Kidney (tissue), 14 donors: ENCODE results near the gene KCNJ14. TPM values are rescaled to one million over a fixed set of nuclear protein-coding genes. Genes with fewer than 3 reads are reported as not detected.

Experiments
- DNase-seq, 5 donors: peaks; one replicate each; pipeline ENCODE4 v3.0.0-alpha.2; 2013 to 2020
- FAIRE-seq: peaks from 2 replicates; lab custom pipeline; 2012; peaks lifted over from hg19 to GRCh38; lab: Jason Lieb, UNC
- H3K27ac ChIP-seq, 2 donors: one replicate each; pipeline ENCODE4 v1.7.0; 2013; ENCODE audit warnings: low read depth in 2 of 2, low read length in 2 of 2, inconsistent platforms in 1 of 2
- H3K27me3 ChIP-seq: one replicate; pipeline ENCODE4 v1.7.1; 2013; ENCODE audit warnings: low read length, inconsistent platforms; ENCODE audit not compliant: control insufficient read depth, insufficient read depth
- H3K36me3 ChIP-seq, 3 donors: one replicate each; pipeline versions ENCODE4 v1.7.0 to v1.7.1; 2013; ENCODE audit warnings: low read length in 3 of 3, control low read depth in 1 of 3, inconsistent platforms in 1 of 3; ENCODE audit not compliant: insufficient read depth in 3 of 3, control insufficient read depth in 2 of 3
- H3K4me1 ChIP-seq, 3 donors: one replicate each; pipeline versions ENCODE4 v1.7.0 to v1.7.1; 2013; ENCODE audit warnings: low read length in 3 of 3, inconsistent platforms in 1 of 3, low read depth in 1 of 3; ENCODE audit not compliant: control insufficient read depth in 2 of 3, insufficient read depth in 2 of 3
- H3K4me3 ChIP-seq, 3 donors: one replicate each; pipeline versions ENCODE4 v1.7.0 to v1.8.1; 2013; ENCODE audit warnings: low read length in 3 of 3, control low read depth in 1 of 3, inconsistent platforms in 1 of 3
- H3K9ac ChIP-seq, 3 donors: one replicate each; pipeline versions ENCODE4 v1.7.0 to v1.7.1; 2013; ENCODE audit warnings: low read length in 3 of 3, control low read depth in 1 of 3, inconsistent platforms in 1 of 3
- H3K9me3 ChIP-seq, 3 donors: one replicate each; pipeline versions ENCODE4 v1.7.0 to v1.7.1; 2013; ENCODE audit warnings: low read length in 3 of 3, control low read depth in 1 of 3, inconsistent platforms in 1 of 3; ENCODE audit not compliant: control insufficient read depth in 2 of 3, insufficient read depth in 1 of 3
- CTCF ChIP-seq: IDR thresholded peaks from 3 replicates; pipeline ENCODE4 v1.5.1; 2012; ENCODE audit warnings: mild to moderate bottlenecking, moderate library complexity, borderline replicate concordance; ENCODE audit not compliant: insufficient read depth; ENCODE audit errors: extremely low read depth
- intact Hi-C: fragments of 100-400 bp; cut with DNase I; formaldehyde crosslinking; loops from one replicate; pipeline ENCODE4 v1.11.1; 2022
- polyA plus RNA-seq: library from polyadenylated mRNA; stranded (reverse); fragments of 350-450 nt; fragmentation: Illumina TruSeq; extraction: RNeasy Lipid Tissue Mini Kit (QIAGEN cat#74804); gene quantifications from one replicate; pipeline ENCODE4 v1.2.3, GENCODE V29; 2014; ENCODE audit warnings: low read depth, low replicate concordance; ENCODE audit not compliant: insufficient read depth
- total RNA-seq: library from RNA; stranded (reverse); fragmentation: NEBNext Ultra II Directional; extraction: Animal tissue kit (Norgen Biotek cat#: 25700); gene quantifications from one replicate; pipeline ENCODE4 v1.2.1, GENCODE V29; 2021
- donor health status: control.
- donor health status: control.
- donor health status: control.
- donor health status: control.
- donor health status: control.
- donor health status: DM: yes; HTN: yes; CAD: no.
- donor health status: Normal renal cell carcinoma (clear cell type).

The KCNJ14 gene
- total and polyA plus RNA-seq, 2 donors from 2014 or later, result 0.28 to 1.0 TPM

GRCh38 chr19:48502350-48503018, 47.1 kb downstream of the KCNJ14 start:
- peak overlapping the region in 1 of 3 donors; percentile 26 for H3K9ac ChIP-seq
- peak overlapping the region in 1 of 2 donors; percentile 47 for H3K27ac ChIP-seq
- TF ChIP-seq CTCF, result no peak

GRCh38 chr19:48506138-48506733, 50.9 kb downstream of the KCNJ14 start:
- Histone ChIP-seq H3K4me3 (no peak overlapping the region), H3K27me3 (no peaks in the 10 kb centered on the region), H3K9ac (no peak overlapping the region), H3K9me3 (no peaks in the 10 kb centered on the region), H3K27ac (no peak overlapping the region), H3K36me3 (no peaks in the 10 kb centered on the region), H3K4me1 (peaks cover 0 to 2% (median 2%) of the 10 kb centered on the region in 3 donors)
- TF ChIP-seq CTCF, result peak; percentile 32
- DNase-seq (no peak), FAIRE-seq (no peak)
- intact Hi-C loops, result no loop called here

More at GRCh38 chr19:48502350-48503018, 47.1 kb downstream of the KCNJ14 start:
- Histone ChIP-seq H3K36me3 (no peaks in the 10 kb centered on the region), H3K4me3 (peak overlapping the region in 2 of 3 donors; percentile 11 to 17), H3K4me1 (peaks cover 0 to 2% (median 0%) of the 10 kb centered on the region in 3 donors), H3K9me3 (no peaks in the 10 kb centered on the region), H3K27me3 (no peaks in the 10 kb centered on the region)
- no peak for FAIRE-seq
- DNase-seq, result peak in 1 of 5 donors; percentile 97
- intact Hi-C loops, result no loop called here

- Histone ChIP-seq H3K27ac (no peak overlapping the region), H3K4me3 (no peak overlapping the region), H3K9me3 (peaks cover 0 to 3% (median 0%) of the 10 kb centered on the region in 3 donors), H3K36me3 (no peaks in the 10 kb centered on the region), H3K27me3 (peaks cover 11% of the 10 kb centered on the region), H3K9ac (no peak overlapping the region), H3K4me1 (peaks cover 0 to 2% (median 2%) of the 10 kb centered on the region in 3 donors)
- no peak for DNase-seq
- intact Hi-C loops, result no loop called here
- TF ChIP-seq CTCF, result no peak
- FAIRE-seq, result no peak
These were observed 52.6 kb downstream of the KCNJ14 start for GRCh38 chr19:48507911-48508439.
